HT1080 (cell line): ENCODE data around the gene RAB40B. TPM values are rescaled to one million over a fixed set of nuclear protein-coding genes. Genes with fewer than 3 reads are reported as not detected.

ENCODE experiments used
- DNase-seq: peaks from one replicate; pipeline ENCODE4 v3.0.0-alpha.2; 2015; ENCODE audit warnings: low read depth
- small RNA-seq: library from RNA; depleted of rRNA; stranded (forward); fragments of <200 nt; gene quantifications from one replicate; pipeline ENCODE3, GENCODE V24; 2014
- total RNA-seq: library from RNA; depleted of rRNA; stranded (reverse); fragments of >200 nt; shearing (Covaris generic); gene quantifications from 2 replicates; pipeline ENCODE4 v1.2.3, GENCODE V29; 2014; rRNA removed

Gene RAB40B
- total RNA-seq, 1 experiment from 2014 or later = 6.1 TPM

GRCh38 chr17:82619641-82620040 lies 78.9 kb downstream of the RAB40B start:
- no peak for DNase-seq

GRCh38 chr17:82619211-82619610 lies 79.3 kb downstream of the RAB40B start:
- no peak for DNase-seq

GRCh38 chr17:82616021-82616711 lies 82.3 kb downstream of the RAB40B start:
- DNase-seq = no peak

GRCh38 chr17:82615084-82616020 lies 83.1 kb downstream of the RAB40B start:
- DNase-seq = no peak

GRCh38 chr17:82614095-82614631 lies 84.3 kb downstream of the RAB40B start:
- no peak for DNase-seq

GRCh38 chr17:82613283-82614094 lies 85.0 kb downstream of the RAB40B start:
- DNase-seq = no peak

- no peak for DNase-seq
Observed at GRCh38 chr17:82611140-82612058, 87.1 kb downstream of the RAB40B start.

GRCh38 chr17:82609655-82610054 lies 88.8 kb downstream of the RAB40B start:
- DNase-seq = no peak

GRCh38 chr17:82608816-82609215 lies 89.7 kb downstream of the RAB40B start:
- no peak for DNase-seq

- no peak for DNase-seq
Observed at GRCh38 chr17:82605939-82606600, 92.4 kb downstream of the RAB40B start.

Small RNA genes within 50 kb of the gene (small RNA-seq; reads per million reads assigned to genes)
- gene MIR4525 = not detected

Other genes starting within 250 kb of the RAB40B start
- gene CYBC1, start 247.9 kb downstream of the RAB40B start, total RNA-seq = 38.2 and 39.6 TPM in 2 replicates
- gene NARF, start 240.0 kb downstream of the RAB40B start, total RNA-seq = 34.3 and 35.8 TPM in 2 replicates
- 35.0 and 47.8 TPM in 2 replicates for gene FOXK2, start 179.0 kb downstream of the RAB40B start, total RNA-seq
- gene WDR45B, start 50.3 kb downstream of the RAB40B start, total RNA-seq = 89.2 and 102 TPM in 2 replicates
- gene FN3KRP, start 18.0 kb upstream of the RAB40B start, total RNA-seq = 22.6 and 32.0 TPM in 2 replicates
- gene FN3K, start 36.9 kb upstream of the RAB40B start, total RNA-seq = not detected in 2 replicates
- 17.4 and 23.0 TPM in 2 replicates for gene TBCD, start 53.4 kb upstream of the RAB40B start, total RNA-seq
- gene ZNF750, start 141.3 kb upstream of the RAB40B start, total RNA-seq = not detected in 2 replicates